ENCODE measurements around the gene CELF4.

DNA sequence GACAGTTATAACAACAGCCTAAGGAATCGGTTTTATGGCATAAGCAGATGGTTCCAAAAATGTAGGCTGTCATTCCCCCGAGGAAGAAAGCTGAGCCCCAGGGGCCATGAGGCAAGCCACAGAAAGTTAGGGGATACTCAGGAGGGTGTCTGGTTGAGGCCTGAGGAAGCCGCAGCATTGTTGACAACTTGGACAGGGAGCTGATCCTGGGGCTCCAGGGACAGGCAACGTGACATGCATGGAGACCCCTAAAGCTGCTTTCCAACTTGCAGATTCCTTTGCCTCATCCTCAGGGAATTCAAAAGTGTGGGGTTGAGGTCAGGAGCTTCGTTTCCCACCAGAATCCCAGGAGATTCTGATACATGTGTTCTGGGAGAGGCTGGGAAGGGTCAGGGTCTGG is 20.9 kb downstream of the CELF4 start:
- TF ChIP-seq, protein P1, sequence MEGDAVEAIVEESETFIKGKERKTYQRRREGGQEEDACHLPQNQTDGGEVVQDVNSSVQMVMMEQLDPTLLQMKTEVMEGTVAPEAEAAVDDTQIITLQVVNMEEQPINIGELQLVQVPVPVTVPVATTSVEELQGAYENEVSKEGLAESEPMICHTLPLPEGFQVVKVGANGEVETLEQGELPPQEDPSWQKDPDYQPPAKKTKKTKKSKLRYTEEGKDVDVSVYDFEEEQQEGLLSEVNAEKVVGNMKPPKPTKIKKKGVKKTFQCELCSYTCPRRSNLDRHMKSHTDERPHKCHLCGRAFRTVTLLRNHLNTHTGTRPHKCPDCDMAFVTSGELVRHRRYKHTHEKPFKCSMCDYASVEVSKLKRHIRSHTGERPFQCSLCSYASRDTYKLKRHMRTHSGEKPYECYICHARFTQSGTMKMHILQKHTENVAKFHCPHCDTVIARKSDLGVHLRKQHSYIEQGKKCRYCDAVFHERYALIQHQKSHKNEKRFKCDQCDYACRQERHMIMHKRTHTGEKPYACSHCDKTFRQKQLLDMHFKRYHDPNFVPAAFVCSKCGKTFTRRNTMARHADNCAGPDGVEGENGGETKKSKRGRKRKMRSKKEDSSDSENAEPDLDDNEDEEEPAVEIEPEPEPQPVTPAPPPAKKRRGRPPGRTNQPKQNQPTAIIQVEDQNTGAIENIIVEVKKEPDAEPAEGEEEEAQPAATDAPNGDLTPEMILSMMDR (IDR thresholded peaks at IDR 0.05), result no peak
- no peak for TF ChIP-seq POLR2A (IDR thresholded peaks at IDR 0.05)

All from lower leg skin (tissue), 3 donors.